Endothelial cell of umbilical vein (primary cell): Measurements from ENCODE around the gene NBEA. TPM values are rescaled to one million over a fixed set of nuclear protein-coding genes. Genes with fewer than 3 reads are reported as not detected.

Source experiments
- BruUV-seq: library from RNA; stranded (reverse); fragments of 400-500 nt; replicated peaks from 2 replicates; lab custom pipeline; 2021; lab: Mats Ljungman, UMichigan
- CTCF ChIA-PET: fragments of 300-600, 350-600 bp; sonication (Branson Sonifier 250); formaldehyde crosslinking; loops from one replicate; lab custom pipeline; 2021; ENCODE audit warnings: antibody characterized with exemption, inconsistent platforms; lab: Charles Lee
- POLR2A ChIA-PET: fragments of 300-600, 350-600 bp; sonication (Branson Sonifier 250); formaldehyde crosslinking; loops from one replicate; lab custom pipeline; 2021; ENCODE audit warnings: antibody characterized with exemption, inconsistent platforms; lab: Charles Lee
- DNase-seq: peaks from one replicate; pipeline ENCODE4 v3.0.0-alpha.2; 2011; ENCODE audit warnings: low read depth, low spot score
- FAIRE-seq: peaks from 2 replicates; lab custom pipeline; 2011; peaks lifted over from hg19 to GRCh38; lab: Jason Lieb, UNC
- H2AFZ ChIP-seq: 2 replicates; pipeline ENCODE4 v1.6.0; 2012; ENCODE audit warnings: low read depth, low read length, control low read depth, inconsistent platforms
- H3K27ac ChIP-seq: 2 replicates; pipeline ENCODE4 v1.5.1; 2011; ENCODE audit warnings: low read depth, mild to moderate bottlenecking, control low read depth, low read length, moderate library complexity; ENCODE audit not compliant: insufficient read depth
- H3K27me3 ChIP-seq, 2 experiments: 2 replicates each; pipeline versions ENCODE4 v1.6.0 to v1.6.1; 2011; ENCODE audit warnings: low read length in 2 of 2, mixed read lengths in 1 of 2; ENCODE audit not compliant: control insufficient read depth in 2 of 2, insufficient read depth in 2 of 2
- H3K36me3 ChIP-seq, 2 experiments: 2 replicates in 1 of 2; 3 replicates in 1 of 2; pipeline ENCODE4 v1.5.1; 2011; ENCODE audit warnings: low read length in 2 of 2, mild to moderate bottlenecking in 1 of 2, moderate library complexity in 1 of 2; ENCODE audit not compliant: control insufficient read depth in 2 of 2, insufficient read depth in 2 of 2; ENCODE audit errors: extremely low read depth in 1 of 2
- H3K4me1 ChIP-seq: 3 replicates; pipeline ENCODE4 v1.5.1; 2011; ENCODE audit warnings: mild to moderate bottlenecking, low read length; ENCODE audit not compliant: control insufficient read depth, insufficient read depth; ENCODE audit errors: extremely low read depth
- H3K4me2 ChIP-seq: 2 replicates; pipeline ENCODE4 v1.6.1; 2011; ENCODE audit warnings: low read length, control low read depth, mixed read lengths; ENCODE audit not compliant: insufficient read depth
- H3K4me3 ChIP-seq, 3 experiments: fragments of 200-600 bp in 1 of 3; sonication (generic), shearing (Covaris generic) in 1 of 3; replicated peaks in 1 of 3; 2 replicates each; pipeline ENCODE4 v1.5.1; 2011 to 2016; ENCODE audit warnings: control low read depth in 3 of 3, low read length in 3 of 3, mild to moderate bottlenecking in 2 of 3, inconsistent platforms in 1 of 3, low read depth in 1 of 3, moderate library complexity in 1 of 3; ENCODE audit not compliant: insufficient read depth in 1 of 3
- H3K79me2 ChIP-seq: 2 replicates; pipeline ENCODE4 v1.6.0; 2012; ENCODE audit warnings: low read length, inconsistent platforms; ENCODE audit not compliant: control insufficient read depth, insufficient read depth
- H3K9ac ChIP-seq: replicated peaks from 2 replicates; pipeline ENCODE3; 2011; ENCODE audit warnings: low read length, control low read depth; ENCODE audit not compliant: insufficient read depth; ENCODE audit errors: extremely low read depth
- H3K9me1 ChIP-seq: replicated peaks from 3 replicates; pipeline ENCODE4 v1.6.0; 2011; ENCODE audit warnings: mild to moderate bottlenecking, low read length; ENCODE audit not compliant: control insufficient read depth, insufficient read depth; ENCODE audit errors: extremely low read depth
- H3K9me3 ChIP-seq: replicated peaks from 2 replicates; pipeline ENCODE4 v1.5.1; 2012; ENCODE audit warnings: low read length, inconsistent platforms; ENCODE audit not compliant: control insufficient read depth, insufficient read depth
- H4K20me1 ChIP-seq: replicated peaks from 2 replicates; pipeline ENCODE3; 2011; ENCODE audit warnings: mild to moderate bottlenecking, low read length; ENCODE audit not compliant: control insufficient read depth, insufficient read depth; ENCODE audit errors: extremely low read depth
- CTCF ChIP-seq, 2 donors: IDR thresholded peaks; 1 replicate in 1 of 2; 2 replicates in 1 of 2; pipeline ENCODE4 v1.5.1; 2011; ENCODE audit warnings: low read length in 2 of 2, mild to moderate bottlenecking in 2 of 2, moderate library complexity in 2 of 2, control low read depth in 1 of 2, inconsistent platforms in 1 of 2, low read depth in 1 of 2; ENCODE audit not compliant: insufficient read depth in 1 of 2; ENCODE audit errors: extremely low read depth in 1 of 2
- EZH2 ChIP-seq: IDR thresholded peaks from 2 replicates; pipeline ENCODE4 v1.6.1; 2012; ENCODE audit warnings: borderline replicate concordance, low read depth, mild to moderate bottlenecking, moderate library complexity, low read length, inconsistent platforms; ENCODE audit not compliant: severe bottlenecking
- FOS ChIP-seq: IDR thresholded peaks from 2 replicates; pipeline ENCODE4 v1.6.1; 2011; ENCODE audit warnings: mild to moderate bottlenecking, low read length, moderate library complexity, borderline replicate concordance; ENCODE audit not compliant: insufficient read depth
- GATA2 ChIP-seq: IDR thresholded peaks from 2 replicates; pipeline ENCODE4 v1.7.0; 2011; ENCODE audit warnings: low read depth, mild to moderate bottlenecking, moderate library complexity, mixed read lengths, low read length; ENCODE audit not compliant: insufficient read length, insufficient read depth
- JUN ChIP-seq: IDR thresholded peaks from 2 replicates; pipeline ENCODE4 v1.6.1; 2011; ENCODE audit warnings: borderline replicate concordance, low read depth; ENCODE audit not compliant: insufficient read length, insufficient read depth
- MAX ChIP-seq: IDR thresholded peaks from 2 replicates; pipeline ENCODE4 v1.6.1; 2011; ENCODE audit not compliant: insufficient read depth, insufficient read length
- MYC ChIP-seq: IDR thresholded peaks from one replicate; pipeline ENCODE4 v1.6.1; 2011; ENCODE audit warnings: mild to moderate bottlenecking, low read depth, low read length
- POLR2A ChIP-seq: IDR thresholded peaks from 2 replicates; pipeline ENCODE4 v1.6.1; 2012; ENCODE audit warnings: low read depth, mild to moderate bottlenecking, control low read depth, low read length
- POLR2AphosphoS5 ChIP-seq: IDR thresholded peaks from 2 replicates; pipeline ENCODE4 v1.6.1; 2012; ENCODE audit warnings: low read depth, mild to moderate bottlenecking, control low read depth, low read length, moderate library complexity; ENCODE audit not compliant: insufficient read depth
- dilution Hi-C: fragments of 300-500 bp; cut with MboI; formaldehyde crosslinking; loops from one replicate; pipeline ENCODE4 v1.15.0; 2019; ENCODE audit warnings: low sequenced_read_pairs; ENCODE audit not compliant: extremely low pct_ligation_motif_present
- intact Hi-C: fragments of 100-400 bp; cut with micrococcal nuclease; formaldehyde crosslinking; loops from one replicate; pipeline ENCODE4 v1.10.0; 2022
- polyA plus RNA-seq, 4 experiments: library from polyadenylated mRNA; depleted of rRNA in 3 of 4; stranded (reverse) in 3 of 4; unstranded in 1 of 4; fragments of >200 nt; gene quantifications; 2 replicates each; pipeline versions ENCODE4 v1.2.1 to v1.2.3, GENCODE V29; 2011 to 2012; ENCODE audit warnings: missing spikeins in 1 of 4
- total RNA-seq: library from RNA; stranded (reverse); gene quantifications from 2 replicates; pipeline ENCODE4 v1.2.3, GENCODE V29; 2021

Gene NBEA
- total and polyA plus RNA-seq, 2 donors (not counting 3 experiments of a cell fraction or from before 2014, with no cell fraction given) = 3.0 to 4.8 TPM

GRCh38 chr13:35190241-35190640, 248.2 kb downstream of the NBEA start:
- dilution Hi-C loops = no loop called here
- TF ChIP-seq POLR2A = no peak
- TF ChIP-seq CTCF (IDR thresholded peaks at IDR 0.05; ENCODE audit: extremely low read depth in 1 of 2, insufficient read depth in 1 of 2, low read depth in 1 of 2, low read length in 2 of 2) = no peak
- TF ChIP-seq POLR2AphosphoS5 = no peak
- no peak for TF ChIP-seq FOS
- no peak for TF ChIP-seq JUN
- no peak for TF ChIP-seq GATA2
- no peak for TF ChIP-seq MAX
- TF ChIP-seq MYC = no peak
- TF ChIP-seq EZH2 = no peak
- H3K4me3 ChIP-seq = no peak overlapping the region
- H3K27me3 ChIP-seq = no peaks in the 10 kb centered on the region
- no TSS peak for BruUV-seq
- intact Hi-C loops = no loop called here
- H3K27ac ChIP-seq = no peak overlapping the region
- ChIA-PET POLR2A (no interaction called here), CTCF (no interaction called here)
- H3K4me1 ChIP-seq = peaks cover 2% of the 10 kb centered on the region
- no peaks in the 10 kb centered on the region for H3K79me2 ChIP-seq
- H3K9ac ChIP-seq = no peak overlapping the region
- FAIRE-seq (no peak), DNase-seq (no peak)
- H3K9me3 ChIP-seq = no peaks in the 10 kb centered on the region
- H2AFZ ChIP-seq = no peak overlapping the region
- no peaks in the 10 kb centered on the region for H3K9me1 ChIP-seq
- no peak overlapping the region for H3K4me2 ChIP-seq
- no peaks in the 10 kb centered on the region for H4K20me1 ChIP-seq
- H3K36me3 ChIP-seq = no peaks in the 10 kb centered on the region
